NB4 (cell line): ENCODE data around the gene UBE2G1.

Experiments
- DNase-seq: peaks from one replicate; pipeline ENCODE4 v3.0.0; 2010; ENCODE audit warnings: low read depth
- H3K4me3 ChIP-seq: one replicate; pipeline ENCODE4 v1.5.1; 2011; ENCODE audit warnings: mild to moderate bottlenecking, low read depth, low read length, moderate library complexity
- CTCF ChIP-seq: IDR thresholded peaks from one replicate; pipeline ENCODE4 v1.5.1; 2012; ENCODE audit warnings: low read depth, low read length
- MAX ChIP-seq: IDR thresholded peaks from 2 replicates; pipeline ENCODE4 v1.6.1; 2011; ENCODE audit warnings: low read depth, low read length
- MYC ChIP-seq: IDR thresholded peaks from 2 replicates; pipeline ENCODE4 v1.6.1; 2011; ENCODE audit warnings: low read depth, low read length
- POLR2A ChIP-seq: IDR thresholded peaks from 2 replicates; pipeline ENCODE4 v1.6.1; 2011; ENCODE audit warnings: mild to moderate bottlenecking; ENCODE audit not compliant: insufficient read length; ENCODE audit errors: extremely low read depth

UBE2G1 gene

GRCh38 chr17:4249452-4250029, 116.9 kb downstream of the UBE2G1 start:
- no peak overlapping the region for H3K4me3 ChIP-seq
- peak; percentile 48 for DNase-seq
- TF ChIP-seq CTCF (peak; percentile 35), MYC (no peak)

GRCh38 chr17:4248504-4249277, 117.8 kb downstream of the UBE2G1 start:
- no peak for DNase-seq
- TF ChIP-seq CTCF (no peak), MAX (no peak), POLR2A (no peak), MYC (no peak)

GRCh38 chr17:4247971-4248388, 118.5 kb downstream of the UBE2G1 start:
- DNase-seq = no peak
- no peak for TF ChIP-seq MYC
- no peak for TF ChIP-seq MAX
- no peak for TF ChIP-seq CTCF
- TF ChIP-seq POLR2A = no peak
- no peak overlapping the region for H3K4me3 ChIP-seq

More at GRCh38 chr17:4248504-4249277, 117.8 kb downstream of the UBE2G1 start:
- no peak overlapping the region for H3K4me3 ChIP-seq

- no peak for TF ChIP-seq POLR2A
- no peak for TF ChIP-seq MAX
- TF ChIP-seq MYC = no peak
- no peak for TF ChIP-seq CTCF
- DNase-seq = no peak
- H3K4me3 ChIP-seq = no peak overlapping the region
These were observed 119.0 kb downstream of the UBE2G1 start for GRCh38 chr17:4247361-4247970.

- no peak for DNase-seq
- H3K4me3 ChIP-seq = no peak overlapping the region
- TF ChIP-seq MAX (no peak), MYC (no peak), POLR2A (no peak), CTCF (no peak)
These were observed 119.8 kb downstream of the UBE2G1 start for GRCh38 chr17:4246674-4247073.
